Loucy (cell line): ENCODE data around the gene NHERF1.

Source experiments
- EZH2phosphoT487 ChIP-seq: fragments of 200-600 bp; IDR thresholded peaks from 2 replicates; pipeline ENCODE4 v1.6.1; 2018; ENCODE audit warnings: antibody characterized with exemption, mild to moderate bottlenecking, moderate library complexity, borderline replicate concordance
- TF ChIP-seq, protein P1 (sequence below): fragments of 200-600 bp; sonication (generic); conservative IDR thresholded peaks from 2 replicates; pipeline ENCODE4 v1.5.1; 2014; ENCODE audit warnings: mild to moderate bottlenecking, antibody characterized with exemption, low read length

DNA sequence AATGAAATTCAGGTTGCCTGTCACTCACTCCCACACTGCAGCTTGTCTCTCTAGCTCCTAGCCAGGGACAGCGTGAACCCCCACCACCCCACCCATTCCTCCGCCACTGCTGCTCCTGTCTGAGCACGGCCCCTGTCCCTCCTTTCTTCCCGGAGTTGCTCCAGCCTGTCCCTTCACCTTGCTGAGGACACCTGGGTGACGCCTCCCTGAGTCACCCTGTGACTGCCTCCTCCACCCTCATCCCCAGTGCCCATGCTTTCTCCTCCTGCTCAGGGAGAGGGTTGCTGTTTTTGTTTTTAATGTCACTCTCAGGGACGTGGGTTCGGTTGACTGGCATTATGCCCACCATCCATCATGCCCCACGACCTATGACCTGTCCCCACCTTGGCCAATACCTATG, 53.5 kb downstream of the NHERF1 start:
- TF ChIP-seq, protein P1, sequence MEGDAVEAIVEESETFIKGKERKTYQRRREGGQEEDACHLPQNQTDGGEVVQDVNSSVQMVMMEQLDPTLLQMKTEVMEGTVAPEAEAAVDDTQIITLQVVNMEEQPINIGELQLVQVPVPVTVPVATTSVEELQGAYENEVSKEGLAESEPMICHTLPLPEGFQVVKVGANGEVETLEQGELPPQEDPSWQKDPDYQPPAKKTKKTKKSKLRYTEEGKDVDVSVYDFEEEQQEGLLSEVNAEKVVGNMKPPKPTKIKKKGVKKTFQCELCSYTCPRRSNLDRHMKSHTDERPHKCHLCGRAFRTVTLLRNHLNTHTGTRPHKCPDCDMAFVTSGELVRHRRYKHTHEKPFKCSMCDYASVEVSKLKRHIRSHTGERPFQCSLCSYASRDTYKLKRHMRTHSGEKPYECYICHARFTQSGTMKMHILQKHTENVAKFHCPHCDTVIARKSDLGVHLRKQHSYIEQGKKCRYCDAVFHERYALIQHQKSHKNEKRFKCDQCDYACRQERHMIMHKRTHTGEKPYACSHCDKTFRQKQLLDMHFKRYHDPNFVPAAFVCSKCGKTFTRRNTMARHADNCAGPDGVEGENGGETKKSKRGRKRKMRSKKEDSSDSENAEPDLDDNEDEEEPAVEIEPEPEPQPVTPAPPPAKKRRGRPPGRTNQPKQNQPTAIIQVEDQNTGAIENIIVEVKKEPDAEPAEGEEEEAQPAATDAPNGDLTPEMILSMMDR = no peak
- TF ChIP-seq EZH2phosphoT487 = no peak
